Osteocyte (in vitro differentiated cells): ENCODE data around the gene MINDY2. TPM values are rescaled to one million over a fixed set of nuclear protein-coding genes. Genes with fewer than 3 reads are reported as not detected.

Source experiments
- DNase-seq: peaks from one replicate; pipeline ENCODE4 v3.0.0; 2021; ENCODE audit warnings: mixed read lengths; ENCODE audit not compliant: unreplicated experiment; ENCODE audit errors: extremely low spot score
- H3K27ac Mint-ChIP-seq: one replicate; pipeline ENCODE4 v1.8.0; 2021; ENCODE audit warnings: mild to moderate bottlenecking, mixed read lengths; ENCODE audit not compliant: unreplicated experiment
- H3K27me3 Mint-ChIP-seq: one replicate; pipeline ENCODE4 v1.8.0; 2021; ENCODE audit warnings: mixed read lengths; ENCODE audit not compliant: unreplicated experiment
- H3K36me3 Mint-ChIP-seq: one replicate; pipeline ENCODE4 v1.8.0; 2021; ENCODE audit warnings: mixed read lengths; ENCODE audit not compliant: unreplicated experiment
- H3K4me1 Mint-ChIP-seq: one replicate; pipeline ENCODE4 v1.8.0; 2021; ENCODE audit warnings: mixed read lengths; ENCODE audit not compliant: unreplicated experiment
- H3K4me3 Mint-ChIP-seq: one replicate; pipeline ENCODE4 v1.8.0; 2021; ENCODE audit warnings: mild to moderate bottlenecking, moderate library complexity, mixed read lengths; ENCODE audit not compliant: unreplicated experiment
- H3K9me3 Mint-ChIP-seq: one replicate; pipeline ENCODE4 v1.8.0; 2021; ENCODE audit warnings: mixed read lengths; ENCODE audit not compliant: unreplicated experiment
- total RNA-seq: library from RNA; stranded (reverse); gene quantifications from 2 replicates; pipeline ENCODE4 v1.2.1, GENCODE V29; 2021
- TF ChIP-seq, protein P1 (sequence below): fragments of 200-600 bp; sonication (generic); IDR thresholded peaks from 2 replicates; pipeline ENCODE4 v1.5.0; 2021; ENCODE audit warnings: antibody characterized with exemption, mild to moderate bottlenecking, moderate library complexity

Gene MINDY2
- total RNA-seq, 1 donor from 2014 or later: 18.6 TPM

DNA sequence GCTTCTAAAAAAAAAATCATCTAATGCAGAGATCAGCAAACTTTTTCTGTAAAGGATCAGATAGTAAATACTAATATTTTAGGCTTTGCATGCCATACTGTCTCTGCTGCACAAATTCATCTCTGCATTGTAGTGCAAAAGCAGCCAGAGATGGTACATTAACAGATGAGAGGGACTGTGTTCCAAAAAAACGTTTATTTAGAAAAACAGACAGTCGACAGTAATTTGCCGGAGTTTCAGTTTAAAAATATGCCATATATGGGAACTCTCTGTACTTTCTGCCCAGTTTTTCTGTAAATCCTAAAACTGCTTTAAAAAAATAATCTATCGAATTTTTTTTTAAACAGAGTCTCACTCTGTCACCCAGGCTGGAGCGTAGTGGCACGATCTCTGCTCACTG is 14.3 kb downstream of the MINDY2 start:
- Mint-ChIP-seq H3K4me3 (no peak overlapping the region), H3K27ac (no peak overlapping the region), H3K9me3 (no peaks in the 10 kb centered on the region), H3K27me3 (no peaks in the 10 kb centered on the region), H3K36me3 (peaks cover 7% of the 10 kb centered on the region), H3K4me1 (no peaks in the 10 kb centered on the region)
- TF ChIP-seq, protein P1, sequence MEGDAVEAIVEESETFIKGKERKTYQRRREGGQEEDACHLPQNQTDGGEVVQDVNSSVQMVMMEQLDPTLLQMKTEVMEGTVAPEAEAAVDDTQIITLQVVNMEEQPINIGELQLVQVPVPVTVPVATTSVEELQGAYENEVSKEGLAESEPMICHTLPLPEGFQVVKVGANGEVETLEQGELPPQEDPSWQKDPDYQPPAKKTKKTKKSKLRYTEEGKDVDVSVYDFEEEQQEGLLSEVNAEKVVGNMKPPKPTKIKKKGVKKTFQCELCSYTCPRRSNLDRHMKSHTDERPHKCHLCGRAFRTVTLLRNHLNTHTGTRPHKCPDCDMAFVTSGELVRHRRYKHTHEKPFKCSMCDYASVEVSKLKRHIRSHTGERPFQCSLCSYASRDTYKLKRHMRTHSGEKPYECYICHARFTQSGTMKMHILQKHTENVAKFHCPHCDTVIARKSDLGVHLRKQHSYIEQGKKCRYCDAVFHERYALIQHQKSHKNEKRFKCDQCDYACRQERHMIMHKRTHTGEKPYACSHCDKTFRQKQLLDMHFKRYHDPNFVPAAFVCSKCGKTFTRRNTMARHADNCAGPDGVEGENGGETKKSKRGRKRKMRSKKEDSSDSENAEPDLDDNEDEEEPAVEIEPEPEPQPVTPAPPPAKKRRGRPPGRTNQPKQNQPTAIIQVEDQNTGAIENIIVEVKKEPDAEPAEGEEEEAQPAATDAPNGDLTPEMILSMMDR: no peak
- no peak for DNase-seq

- TF ChIP-seq, protein P1: no peak
- Mint-ChIP-seq H3K36me3 (peaks cover 11% of the 10 kb centered on the region), H3K4me3 (no peak overlapping the region), H3K27ac (no peak overlapping the region), H3K4me1 (no peaks in the 10 kb centered on the region), H3K27me3 (no peaks in the 10 kb centered on the region), H3K9me3 (no peaks in the 10 kb centered on the region)
- DNase-seq: no peak
Observed at GRCh38 chr15:58788056-58788710, 17.1 kb downstream of the MINDY2 start.

GRCh38 chr15:58793862-58794261 is 22.8 kb downstream of the MINDY2 start:
- no peak overlapping the region for H3K4me3 Mint-ChIP-seq
- peaks cover 12% of the 10 kb centered on the region for H3K36me3 Mint-ChIP-seq
- no peak overlapping the region for H3K27ac Mint-ChIP-seq
- no peaks in the 10 kb centered on the region for H3K27me3 Mint-ChIP-seq
- no peaks in the 10 kb centered on the region for H3K9me3 Mint-ChIP-seq
- peaks cover 4% of the 10 kb centered on the region for H3K4me1 Mint-ChIP-seq
- TF ChIP-seq, protein P1: no peak
- no peak for DNase-seq

DNA sequence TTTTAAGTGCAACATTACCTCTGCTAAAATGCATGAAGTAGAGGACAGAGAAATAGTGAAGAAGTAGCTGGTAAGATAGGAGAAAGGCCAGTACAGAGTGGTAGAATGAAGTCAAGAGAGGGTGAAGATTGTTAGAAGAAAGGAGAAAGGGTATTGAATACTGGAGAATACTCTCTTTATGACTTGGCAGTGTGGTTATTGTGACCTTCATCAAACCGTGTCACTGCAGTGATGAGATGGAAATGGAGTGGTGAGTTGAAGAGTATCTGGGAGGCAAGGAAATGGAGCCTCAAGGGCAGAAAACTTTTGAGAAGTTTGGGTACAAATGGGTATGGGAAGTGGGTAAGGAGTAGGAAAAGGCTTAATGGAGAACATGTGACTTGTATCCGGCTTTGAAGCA is 24.7 kb downstream of the MINDY2 start:
- Mint-ChIP-seq H3K27me3 (no peaks in the 10 kb centered on the region), H3K4me3 (no peak overlapping the region), H3K36me3 (peaks cover 9% of the 10 kb centered on the region), H3K9me3 (no peaks in the 10 kb centered on the region), H3K27ac (peak overlapping the region; percentile 40), H3K4me1 (peaks cover 4% of the 10 kb centered on the region)
- TF ChIP-seq, protein P1: no peak
- DNase-seq: no peak

- Mint-ChIP-seq H3K9me3 (no peaks in the 10 kb centered on the region), H3K27me3 (no peaks in the 10 kb centered on the region), H3K27ac (no peak overlapping the region), H3K4me1 (peaks cover 6% of the 10 kb centered on the region), H3K36me3 (peaks cover 7% of the 10 kb centered on the region), H3K4me3 (no peak overlapping the region)
- DNase-seq: no peak
- TF ChIP-seq, protein P1: no peak
Observed at GRCh38 chr15:58797505-58797904, 26.4 kb downstream of the MINDY2 start.
